Measurements from ENCODE around the gene ABCA8.

The ABCA8 gene

DNA sequence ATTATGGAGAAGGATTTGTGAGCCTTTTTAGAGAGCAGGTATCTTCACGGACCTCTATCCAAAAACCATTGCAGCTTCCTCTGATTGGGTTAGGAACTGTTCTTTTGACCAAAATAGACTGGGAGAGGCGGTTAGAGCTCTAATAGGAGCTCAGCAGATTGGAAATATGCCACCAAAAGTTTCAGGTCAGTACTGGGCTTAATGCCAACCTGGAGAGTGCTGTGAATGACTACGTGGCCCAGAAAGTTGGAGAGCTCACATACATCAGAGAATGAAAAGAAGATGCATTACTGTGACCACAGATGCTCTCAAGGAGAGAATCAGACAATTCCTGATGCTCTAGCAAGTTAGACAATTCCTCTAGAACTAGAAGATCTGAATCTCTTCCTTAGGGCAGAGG is 86.5 kb downstream of the ABCA8 start:
- no peak for DNase-seq

DNA sequence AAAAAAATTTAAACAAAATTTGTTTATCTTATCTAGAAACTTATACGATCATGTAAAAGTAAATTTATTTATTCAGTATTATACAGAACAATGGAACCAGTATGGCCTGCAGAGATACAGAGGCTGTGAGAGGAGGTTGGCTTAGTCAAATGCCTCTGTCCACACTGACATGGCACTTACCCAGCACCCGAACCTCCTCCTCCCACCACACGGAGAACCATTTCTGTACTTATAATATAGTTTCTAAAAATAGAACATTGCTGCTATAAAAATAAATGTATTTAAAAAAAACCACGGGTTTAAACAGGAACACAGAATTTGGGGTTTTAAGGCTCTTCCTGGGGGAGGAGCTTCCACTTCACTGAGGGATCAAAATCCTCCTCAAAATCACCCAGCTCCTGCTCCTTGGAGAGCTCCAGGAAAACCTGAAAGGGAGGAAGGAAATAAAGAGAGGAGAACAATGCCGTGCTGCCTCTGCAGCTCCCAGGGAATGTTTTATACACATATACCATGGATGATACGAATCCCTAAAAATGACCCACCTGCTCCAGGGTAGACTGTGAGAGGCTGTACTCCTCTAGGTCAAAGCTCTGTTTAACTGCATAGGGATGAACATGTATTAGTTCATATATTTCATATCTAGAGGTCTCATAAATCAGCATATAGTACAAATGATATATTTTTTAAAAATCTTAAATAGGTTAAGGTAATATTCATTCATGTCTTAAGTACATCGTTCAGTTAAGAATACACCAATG is 87.3 kb downstream of the ABCA8 start:
- no peak for DNase-seq

DNA sequence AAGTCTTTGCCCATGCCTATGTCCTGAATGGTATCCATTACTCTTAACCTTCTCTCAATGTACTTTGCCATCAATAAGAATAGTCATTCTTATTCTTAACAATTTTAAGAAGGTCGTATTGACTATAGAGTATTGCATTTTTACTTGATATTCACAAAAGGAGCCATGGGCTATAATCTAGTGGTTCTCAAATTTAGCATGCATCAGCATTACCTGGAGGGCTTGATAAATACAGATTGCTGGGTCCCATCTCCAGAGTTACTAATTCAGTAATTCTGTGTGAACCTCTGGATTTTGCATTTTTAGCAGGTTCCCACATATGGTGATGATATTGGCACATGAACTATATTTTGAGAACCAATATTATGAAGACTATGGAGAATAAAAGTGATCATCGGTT is 89.6 kb downstream of the ABCA8 start:
- DNase-seq, result no peak

DNA sequence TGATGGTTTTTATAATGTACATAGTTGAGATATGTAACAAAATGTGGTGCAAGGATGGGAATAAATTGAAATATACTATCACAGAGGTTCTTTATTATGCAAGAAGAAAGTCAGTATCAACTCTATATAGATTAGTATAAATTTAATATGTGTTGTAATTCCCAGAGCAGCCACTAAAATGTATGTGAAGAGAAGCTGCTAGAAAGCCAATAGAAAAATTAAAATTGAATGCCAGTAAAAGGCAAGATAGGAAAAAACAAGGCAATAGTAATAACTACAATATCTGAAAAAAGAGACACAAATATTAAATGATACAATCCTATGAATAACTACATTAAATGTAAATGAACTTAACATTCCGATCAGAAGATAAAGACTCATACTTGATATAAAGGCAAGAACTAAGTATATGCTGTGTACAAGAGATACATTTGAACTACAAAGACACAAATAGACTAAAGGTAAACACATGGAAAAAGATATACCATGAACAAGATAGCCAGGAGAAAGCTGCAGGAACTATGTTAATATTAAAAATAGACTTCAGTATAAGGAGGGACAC is 92.0 kb downstream of the ABCA8 start:
- DNase-seq, result no peak

DNA sequence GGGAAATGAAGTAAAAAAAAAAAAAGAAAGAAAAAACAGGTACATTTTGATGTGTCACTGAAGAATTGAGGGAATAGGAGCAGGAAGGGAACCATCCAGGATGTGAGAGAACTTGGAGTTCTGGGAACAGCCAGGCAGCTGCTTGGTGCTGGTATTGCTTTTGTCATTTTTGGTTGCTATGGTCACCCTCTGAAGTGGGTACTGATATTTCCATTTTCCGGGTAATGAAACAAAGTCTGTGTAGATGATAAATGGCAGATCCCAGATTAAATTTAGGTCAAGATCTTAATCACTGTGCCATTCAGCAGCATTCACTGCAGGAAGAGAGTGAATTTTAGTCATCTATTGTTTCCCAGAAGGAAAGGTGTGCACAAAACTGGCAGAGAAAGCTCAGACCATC is 93.6 kb downstream of the ABCA8 start:
- DNase-seq, result no peak

DNA sequence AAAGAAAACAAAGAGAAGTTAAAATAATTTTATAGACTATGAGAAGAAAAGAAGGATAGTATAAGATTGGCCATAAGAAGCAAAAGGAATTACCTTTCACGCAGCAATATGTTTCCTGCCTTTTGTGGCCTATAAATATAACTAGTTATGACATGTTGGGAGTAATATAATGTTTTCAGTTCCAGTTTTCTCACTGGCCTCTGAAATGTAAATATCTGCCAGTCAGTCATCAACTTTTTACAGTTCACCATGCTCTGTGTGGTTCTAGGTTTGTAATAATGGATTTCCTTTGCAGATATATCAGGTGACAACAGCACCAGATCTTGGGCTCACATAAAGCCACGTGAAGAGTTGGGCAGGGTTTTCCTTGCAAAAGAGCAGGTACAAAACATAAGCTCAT is 94.3 kb downstream of the ABCA8 start:
- no peak for DNase-seq

DNA sequence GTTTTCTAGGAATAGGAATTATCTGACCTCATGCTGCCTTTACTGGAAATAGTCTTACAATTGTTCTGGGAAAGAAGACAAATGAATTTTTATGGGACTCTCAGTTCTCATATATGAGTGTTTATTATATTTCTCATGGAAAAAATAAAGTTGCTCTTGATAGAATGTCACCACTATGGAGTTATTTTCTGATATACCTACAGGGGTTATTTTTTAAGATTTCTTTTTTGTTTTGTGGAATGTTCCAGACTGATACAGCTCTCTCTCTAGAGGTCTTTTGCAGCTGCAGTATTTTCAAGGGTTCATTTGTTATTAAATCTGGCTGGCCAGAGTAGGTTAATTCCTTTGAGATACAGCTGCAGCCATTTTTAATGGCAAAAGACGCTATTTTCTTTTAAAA is 100.7 kb downstream of the ABCA8 start:
- DNase-seq, result no peak

DNA sequence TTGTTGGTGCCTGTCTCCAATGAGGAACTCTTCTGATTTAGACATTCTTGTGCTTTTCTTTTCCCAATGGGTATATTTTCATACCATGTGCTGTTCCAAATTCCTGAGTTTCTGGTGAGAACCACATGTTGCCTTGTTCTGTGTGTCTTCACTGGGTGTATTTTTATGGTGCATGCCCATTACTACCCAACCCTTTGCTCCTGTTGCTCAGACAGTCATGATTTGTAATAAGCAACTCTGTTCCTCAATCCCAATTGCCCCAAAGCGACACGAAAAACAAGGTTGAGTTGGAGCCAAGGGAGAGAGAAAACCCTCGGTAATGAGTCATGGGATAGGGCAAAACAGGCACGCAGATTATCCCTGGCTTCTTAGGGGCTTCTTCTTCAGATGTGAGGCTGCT is 101.8 kb downstream of the ABCA8 start:
- DNase-seq, result no peak

DNA sequence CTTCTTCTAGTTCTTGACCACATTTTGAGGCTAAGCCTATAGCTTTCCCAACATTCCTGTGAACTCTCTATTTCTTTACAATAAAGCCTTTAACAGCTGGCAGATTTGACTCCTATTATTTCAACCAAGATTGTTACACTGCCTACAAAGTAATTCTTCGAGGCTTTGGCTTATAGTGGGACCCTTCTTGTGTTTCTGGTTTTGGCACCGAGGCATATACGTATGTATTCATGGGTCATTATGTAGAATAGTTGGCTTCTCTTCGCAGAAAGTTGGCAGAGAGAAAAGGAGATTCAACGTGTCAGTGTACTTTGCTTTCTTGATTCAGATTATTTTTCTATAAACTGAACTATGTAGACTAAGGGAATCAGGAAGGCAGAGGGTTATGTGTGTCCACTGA is 102.2 kb downstream of the ABCA8 start:
- no peak for DNase-seq

DNA sequence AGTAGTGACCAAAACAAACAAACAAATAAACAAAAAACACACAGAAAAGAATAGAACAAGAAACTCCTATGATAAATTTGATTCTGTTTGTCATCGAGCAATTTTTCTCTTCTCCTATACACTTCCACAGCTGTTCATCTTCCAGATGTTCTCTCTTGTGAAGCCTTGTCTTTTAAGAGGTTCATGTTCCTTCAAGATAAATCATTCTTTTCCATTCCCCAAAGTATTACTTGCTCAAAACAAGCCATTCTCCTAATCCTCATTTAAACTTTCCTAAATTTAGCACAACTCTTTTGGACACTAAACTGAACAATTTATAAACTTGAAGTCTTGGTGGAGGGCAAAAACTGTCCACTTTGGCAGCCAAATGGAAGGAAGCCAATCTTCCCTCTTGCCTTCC is 103.3 kb downstream of the ABCA8 start:
- no peak for DNase-seq

DNA sequence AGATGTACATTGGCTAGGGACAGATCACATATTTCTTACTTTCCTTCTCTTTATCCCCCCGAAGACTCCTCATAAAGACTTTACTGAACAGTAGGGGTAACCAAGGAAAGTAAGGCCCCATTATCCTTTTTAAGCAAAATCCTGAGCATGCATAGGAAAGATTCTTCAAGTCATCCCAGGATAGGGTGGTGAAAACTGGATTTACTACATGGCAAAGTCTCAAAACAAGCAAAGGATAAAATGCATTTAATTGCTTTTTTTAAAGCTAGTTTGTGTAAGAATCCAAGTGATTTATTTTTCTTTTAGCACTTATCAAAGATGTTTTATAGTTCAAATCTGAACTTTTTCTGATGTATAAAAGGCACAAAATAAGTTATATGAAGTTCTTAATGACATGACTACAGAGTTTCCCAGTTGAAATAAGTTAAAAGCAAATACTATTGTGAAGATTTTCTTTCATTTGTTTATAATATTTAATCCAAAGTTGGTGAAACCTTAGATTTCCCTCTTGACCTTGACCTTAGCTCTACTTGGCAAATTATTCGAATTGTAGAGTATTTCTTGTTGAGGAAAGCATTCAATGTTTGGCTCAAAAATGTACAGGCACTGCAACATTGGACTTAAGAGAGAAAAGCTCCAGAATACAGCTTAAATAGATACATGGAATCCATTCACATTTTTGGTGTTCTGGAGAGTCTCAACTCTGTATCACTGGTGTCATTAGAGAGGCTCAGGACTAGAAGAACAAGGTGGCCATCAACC is 104.3 kb downstream of the ABCA8 start:
- no peak for DNase-seq

DNA sequence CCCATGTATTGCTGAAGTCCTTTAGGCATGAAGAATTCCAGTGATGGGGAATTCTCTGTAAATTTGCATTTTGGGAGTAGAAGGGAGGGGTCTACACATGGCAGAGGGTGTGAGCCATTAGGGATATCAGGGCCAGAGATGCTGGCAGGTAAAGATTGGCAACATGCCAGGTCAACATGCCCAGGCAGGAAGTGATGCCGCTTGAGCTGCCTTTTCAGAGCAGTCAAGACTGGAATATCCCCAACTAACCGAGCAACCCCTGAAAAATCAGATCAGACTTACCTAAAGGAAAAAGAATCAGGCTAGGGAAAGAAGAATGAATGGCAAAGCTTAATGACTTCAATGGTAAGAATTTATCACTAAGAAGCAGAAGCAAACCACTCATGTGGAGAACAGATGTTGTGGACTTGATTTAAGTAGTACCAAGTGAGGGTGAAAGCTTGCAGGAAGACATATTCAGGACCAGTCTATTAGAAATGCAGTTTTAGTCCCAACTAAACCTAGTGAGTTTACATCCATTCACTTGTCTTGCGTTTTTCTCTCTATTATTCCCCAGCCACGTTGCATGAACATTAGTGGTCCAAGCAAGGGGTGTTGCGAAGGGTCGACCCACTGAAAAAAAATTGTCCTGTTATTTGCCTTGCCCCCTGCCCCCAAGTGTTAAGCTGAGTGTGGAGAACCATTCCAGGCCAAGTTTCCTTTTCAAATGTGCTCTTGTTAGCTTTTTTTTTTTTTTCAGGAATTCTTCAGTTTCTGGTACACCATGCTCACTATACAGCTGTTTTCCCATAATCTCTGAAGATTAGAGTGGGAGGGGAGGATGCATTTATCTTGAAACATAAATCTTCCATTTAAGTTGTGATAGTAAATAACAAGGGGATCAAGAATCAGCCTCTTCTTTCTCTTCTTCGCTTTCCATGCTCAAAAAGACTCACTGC is 105.2 kb downstream of the ABCA8 start:
- DNase-seq, result no peak

DNA sequence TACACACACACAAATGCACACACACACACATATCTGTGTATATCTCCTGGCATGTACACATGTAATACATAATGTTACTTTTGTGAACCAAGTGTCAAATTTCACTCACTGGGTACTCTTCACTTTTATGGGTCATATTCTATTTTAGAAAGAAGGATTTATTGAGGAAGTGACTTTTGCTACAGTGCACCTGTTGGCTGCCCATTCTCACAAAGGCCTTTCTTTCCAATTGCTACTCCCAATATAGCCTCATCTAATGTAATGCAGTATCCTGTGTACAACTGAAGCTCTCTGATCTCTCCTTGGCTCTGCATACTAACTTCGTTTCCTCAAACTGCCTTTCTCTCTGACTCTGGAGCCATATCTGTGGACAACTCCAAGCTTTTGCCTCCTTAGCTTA is 107.5 kb downstream of the ABCA8 start:
- DNase-seq, result no peak

DNA sequence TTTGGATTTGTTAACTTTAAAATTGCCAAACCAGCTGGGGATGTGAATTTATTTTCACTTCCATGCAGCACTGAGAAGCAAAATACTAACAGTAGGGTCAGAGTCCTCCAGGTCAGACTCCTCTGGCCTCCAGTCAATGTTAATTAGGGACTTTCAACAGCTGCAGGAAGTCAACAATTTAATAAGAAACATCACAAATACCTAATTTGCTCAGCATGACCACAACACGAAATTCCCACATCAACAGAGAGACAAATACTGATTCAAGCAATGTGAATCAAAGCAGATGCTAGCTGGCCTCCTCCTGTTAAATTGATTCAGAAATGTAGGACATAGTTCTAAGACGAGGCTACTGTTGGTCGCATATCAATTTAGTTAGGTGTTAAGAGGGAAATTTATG is 111.7 kb downstream of the ABCA8 start:
- DNase-seq, result no peak

DNA sequence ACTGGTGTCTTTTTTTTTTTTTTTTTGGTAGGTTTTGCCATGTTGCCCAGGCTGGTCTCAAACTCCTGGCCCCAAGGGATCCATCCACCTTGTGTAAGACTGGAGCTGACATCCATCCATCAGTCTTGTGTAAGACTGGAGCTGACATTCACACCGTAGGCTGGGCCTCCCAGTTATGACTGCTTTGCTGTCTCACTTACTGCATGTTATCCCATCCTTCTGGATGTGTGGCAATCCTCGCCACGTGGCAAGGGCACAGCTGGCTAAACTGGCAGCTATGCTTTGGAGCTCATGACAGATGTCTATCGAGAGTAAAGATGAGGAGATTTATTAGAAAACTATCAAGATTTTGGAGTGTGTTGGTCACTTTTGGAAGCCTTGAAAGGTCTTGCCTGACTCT is 115.1 kb downstream of the ABCA8 start:
- no peak for DNase-seq

DNA sequence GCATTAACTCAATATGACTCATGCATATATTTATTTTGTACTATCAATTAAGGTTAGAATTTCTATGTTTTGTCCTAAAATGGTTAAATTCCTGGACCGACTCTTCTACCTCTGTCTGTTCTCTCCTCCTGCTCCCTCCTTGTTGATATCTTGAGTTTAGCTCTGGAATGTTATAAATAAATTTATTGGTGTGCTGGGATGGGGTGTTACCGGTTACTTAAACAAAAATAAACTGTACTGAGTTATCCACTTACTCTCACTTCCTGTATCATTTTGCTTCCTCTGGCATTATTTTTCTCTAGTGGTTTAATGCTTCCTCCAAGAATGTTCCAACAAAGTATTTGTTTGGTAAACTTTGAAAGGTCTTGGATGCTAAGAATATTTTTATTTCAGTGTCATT is 120.1 kb downstream of the ABCA8 start:
- DNase-seq, result no peak

DNA sequence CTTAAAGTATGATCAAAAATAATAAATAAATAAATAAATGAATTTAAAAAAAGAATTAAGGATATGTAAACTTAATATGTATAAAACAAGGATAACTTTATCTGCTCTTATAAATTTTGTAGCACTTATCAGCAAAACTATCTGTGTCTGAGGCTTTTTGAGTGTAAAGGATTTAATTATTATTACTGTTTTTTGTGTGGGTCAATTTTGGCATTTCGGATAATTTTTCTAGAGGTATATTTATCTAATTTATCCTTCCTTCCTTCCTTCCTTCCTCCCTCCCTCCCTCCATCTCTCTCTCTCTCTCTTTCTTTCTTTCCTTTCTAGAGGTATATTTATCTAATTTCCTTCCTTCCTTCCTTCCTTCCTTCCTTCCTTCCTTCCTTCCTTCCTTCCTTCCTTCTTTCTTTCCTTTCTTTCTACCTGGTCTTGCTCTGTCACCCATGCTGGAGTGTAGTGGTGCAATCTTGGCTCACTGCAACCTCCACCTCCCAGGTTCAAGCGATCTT is 120.8 kb downstream of the ABCA8 start:
- no peak for DNase-seq

DNA sequence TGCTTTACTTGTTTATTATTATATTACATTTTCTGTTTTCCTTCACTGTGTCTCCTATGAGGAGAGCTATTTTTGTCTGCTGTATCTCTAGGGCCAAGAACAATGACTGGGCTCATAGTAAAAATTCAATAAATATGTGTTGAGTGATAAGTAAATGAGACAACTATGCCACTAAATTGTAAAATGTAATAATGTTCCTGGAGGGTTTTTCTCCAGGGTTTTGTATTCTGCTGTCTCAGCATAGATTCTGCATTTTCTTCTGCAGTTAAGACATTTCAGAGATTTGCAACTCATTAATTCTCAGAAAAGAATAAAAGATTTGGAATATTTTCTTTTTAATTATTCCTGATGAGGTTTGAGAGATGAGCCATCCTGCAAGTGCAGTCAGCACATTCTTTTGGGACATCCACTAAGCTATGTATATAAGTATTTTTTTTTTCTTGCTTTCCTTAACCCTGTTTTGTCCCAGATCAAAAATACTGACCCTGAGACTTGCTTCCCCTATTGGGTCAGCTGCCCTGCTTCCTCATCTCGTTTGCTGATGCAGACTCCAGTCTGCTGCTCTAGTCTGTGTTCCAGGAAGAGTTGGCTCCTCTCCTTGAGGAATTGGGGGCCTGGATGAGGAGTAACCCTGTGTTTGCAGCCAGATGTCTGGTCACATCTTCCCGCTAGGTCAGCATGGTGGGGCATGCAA is 122.9 kb downstream of the ABCA8 start:
- no peak for DNase-seq

DNA sequence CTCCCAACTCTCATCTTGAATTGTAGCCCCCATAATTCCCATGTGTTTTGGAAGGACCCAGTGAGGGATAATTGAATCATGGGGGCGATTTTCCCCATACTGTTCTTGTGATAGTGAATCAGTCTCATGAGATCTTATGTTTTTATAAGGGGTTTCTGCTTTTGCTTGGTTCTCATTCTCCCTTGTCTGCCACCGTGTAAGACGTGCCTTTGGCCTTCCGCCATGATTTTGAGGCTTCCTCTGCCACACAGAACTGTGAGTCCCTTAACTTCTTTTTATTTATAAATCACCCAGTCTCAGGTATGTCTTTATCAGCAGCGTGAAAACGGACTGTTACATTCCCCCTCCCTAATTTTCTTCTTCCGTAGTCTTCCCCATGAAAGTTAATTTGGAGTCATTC is 124.0 kb downstream of the ABCA8 start:
- no peak for DNase-seq

DNA sequence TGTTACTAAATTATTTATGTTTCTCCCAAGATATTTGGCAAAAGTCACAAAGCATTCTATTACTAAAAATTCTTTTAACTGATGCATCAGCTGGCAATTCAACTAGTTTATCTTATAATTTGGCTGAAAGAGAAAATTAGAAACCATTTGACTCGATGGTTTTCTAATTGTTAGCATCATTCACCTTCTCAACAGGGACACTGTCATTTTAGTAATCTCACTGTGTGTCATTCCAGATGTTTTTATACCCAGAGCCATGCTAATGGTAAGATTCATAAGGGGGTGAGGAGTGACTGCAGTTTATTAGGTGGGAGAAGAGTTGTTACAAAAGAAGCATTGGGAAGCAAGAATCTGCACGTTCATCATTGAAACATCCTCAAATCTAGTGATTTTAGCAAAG is 124.9 kb downstream of the ABCA8 start:
- DNase-seq, result no peak

DNA sequence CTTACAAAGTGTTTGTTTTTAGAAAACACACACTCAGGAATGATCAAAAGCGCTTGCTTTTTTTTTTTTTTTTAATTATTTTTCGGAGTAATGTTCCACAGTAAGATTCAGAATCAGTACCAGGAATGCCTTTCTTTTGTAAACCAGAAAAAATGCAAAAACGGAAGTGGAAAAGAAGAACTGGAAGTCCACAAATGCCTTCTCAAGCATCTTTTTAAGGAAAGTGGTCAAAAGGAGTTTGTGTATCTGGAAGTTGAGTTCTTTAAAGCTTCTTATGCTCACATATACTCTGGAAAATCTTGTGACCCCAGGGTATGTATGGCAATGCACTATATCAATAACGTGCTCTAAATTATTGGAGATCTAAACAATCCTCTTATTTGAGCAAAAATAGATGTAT is 126.0 kb downstream of the ABCA8 start:
- DNase-seq, result no peak

DNA sequence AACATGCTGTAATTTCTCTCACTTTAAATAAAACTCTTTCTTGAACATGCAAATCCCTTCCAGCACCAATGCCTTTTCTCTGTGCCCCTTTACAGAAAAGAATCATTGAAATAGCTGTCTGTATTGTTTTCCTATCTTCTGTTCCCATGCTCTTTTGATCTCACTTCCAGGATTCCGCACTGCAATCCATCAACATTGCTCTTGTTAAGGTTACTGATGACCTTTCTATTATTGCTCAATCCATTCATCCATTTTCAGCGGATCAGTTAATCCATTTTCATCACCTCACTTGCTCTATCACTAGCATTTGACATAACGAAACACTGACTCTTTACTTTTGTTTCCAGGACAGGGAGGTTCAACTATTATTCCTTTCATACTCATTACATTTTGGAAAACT is 130.5 kb downstream of the ABCA8 start:
- no peak for DNase-seq

Data from effector CD8-positive, alpha-beta T cell (primary cell).